ENCODE measurements around the gene PDXK. TPM values are rescaled to one million over a fixed set of nuclear protein-coding genes. Genes with fewer than 3 reads are reported as not detected.

The PDXK gene
- total and polyA plus RNA-seq, 2 donors from 2014 or later: 122 to 210 TPM

- no peak for TF ChIP-seq CTCF (IDR thresholded peaks at IDR 0.05; ENCODE audit: borderline replicate concordance, extremely low read depth, insufficient read depth)
- Histone ChIP-seq H3K27ac (ENCODE audit: low read depth in 2 of 2, low read length in 2 of 2) (no peak overlapping the region), H3K4me1 (ENCODE audit: control insufficient read depth in 2 of 3, insufficient read depth in 2 of 3, low read depth in 1 of 3, low read length in 3 of 3) (peaks cover 0 to 4% (median 0%) of the 10 kb centered on the region in 3 donors), H3K36me3 (ENCODE audit: control insufficient read depth in 2 of 3, insufficient read depth in 3 of 3, low read length in 3 of 3) (no peaks in the 10 kb centered on the region), H3K9ac (ENCODE audit: low read length in 3 of 3) (no peak overlapping the region), H3K9me3 (ENCODE audit: control insufficient read depth in 2 of 3, insufficient read depth in 1 of 3, low read length in 3 of 3) (no peaks in the 10 kb centered on the region), H3K4me3 (ENCODE audit: low read length in 3 of 3) (no peak overlapping the region), H3K27me3 (ENCODE audit: control insufficient read depth, insufficient read depth, low read length) (no peaks in the 10 kb centered on the region)
- no peak for DNase-seq
- no peak for FAIRE-seq
- intact Hi-C loops (cut with DNase I): no loop called here
These were observed 59.8 kb downstream of the PDXK start for GRCh38 chr21:43778469-43779335.

DNA sequence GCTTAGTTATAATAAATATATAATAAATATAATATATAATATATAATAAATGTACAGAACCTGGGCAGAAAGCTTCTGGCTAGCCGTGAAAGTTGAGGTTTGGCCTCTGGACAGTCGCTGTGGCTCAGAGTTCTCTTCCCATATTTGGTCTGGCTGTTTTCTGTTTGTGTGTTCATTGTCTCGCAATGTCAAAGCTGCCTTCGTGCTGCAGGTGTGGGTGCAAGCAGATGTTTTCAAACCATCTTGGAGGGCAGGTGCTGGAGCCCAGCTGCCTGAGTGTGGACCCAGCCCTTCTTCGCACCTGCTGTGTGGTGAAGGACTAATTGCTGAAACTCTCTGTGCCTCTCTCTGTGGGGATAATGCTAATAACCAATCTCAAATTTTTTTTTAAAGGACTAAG is 60.7 kb downstream of the PDXK start:
- DNase-seq: no peak
- H3K9me3 ChIP-seq (ENCODE audit: control insufficient read depth in 2 of 3, insufficient read depth in 1 of 3, low read length in 3 of 3): no peaks in the 10 kb centered on the region
- H3K36me3 ChIP-seq (ENCODE audit: control insufficient read depth in 2 of 3, insufficient read depth in 3 of 3, low read length in 3 of 3): no peaks in the 10 kb centered on the region
- H3K4me1 ChIP-seq (ENCODE audit: control insufficient read depth in 2 of 3, insufficient read depth in 2 of 3, low read depth in 1 of 3, low read length in 3 of 3): peaks cover 0 to 4% (median 0%) of the 10 kb centered on the region in 3 donors
- H3K4me3 ChIP-seq (ENCODE audit: low read length in 3 of 3): no peak overlapping the region
- no peak overlapping the region for H3K27ac ChIP-seq (ENCODE audit: low read depth in 2 of 2, low read length in 2 of 2)
- intact Hi-C loops (cut with DNase I): no loop called here
- no peak overlapping the region for H3K9ac ChIP-seq (ENCODE audit: low read length in 3 of 3)
- no peak for FAIRE-seq
- TF ChIP-seq CTCF (IDR thresholded peaks at IDR 0.05; ENCODE audit: borderline replicate concordance, extremely low read depth, insufficient read depth): no peak
- no peaks in the 10 kb centered on the region for H3K27me3 ChIP-seq (ENCODE audit: control insufficient read depth, insufficient read depth, low read length)

DNA sequence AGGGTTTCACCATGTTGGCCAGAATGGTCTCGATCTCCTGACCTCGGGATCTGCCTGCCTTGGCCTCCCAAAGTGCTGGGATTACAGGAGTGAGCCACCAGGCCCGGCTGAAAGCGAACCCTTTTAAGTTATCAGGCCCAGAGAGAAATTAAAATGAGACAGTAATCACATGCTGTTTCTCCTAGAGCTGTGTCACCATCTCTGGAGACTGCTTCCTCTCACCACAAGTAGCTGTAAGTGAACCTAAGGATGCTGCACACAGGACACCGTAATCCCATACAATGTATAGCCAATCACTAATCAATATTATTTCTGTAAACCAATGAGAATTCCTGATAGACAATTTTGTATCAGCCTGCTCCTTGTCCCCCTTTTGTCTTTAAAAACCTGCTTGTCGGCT is 62.9 kb downstream of the PDXK start:
- Histone ChIP-seq H3K4me1 (ENCODE audit: control insufficient read depth in 2 of 3, insufficient read depth in 2 of 3, low read depth in 1 of 3, low read length in 3 of 3) (no peaks in the 10 kb centered on the region), H3K9me3 (ENCODE audit: control insufficient read depth in 2 of 3, insufficient read depth in 1 of 3, low read length in 3 of 3) (no peaks in the 10 kb centered on the region), H3K27ac (ENCODE audit: low read depth in 2 of 2, low read length in 2 of 2) (no peak overlapping the region), H3K4me3 (ENCODE audit: low read length in 3 of 3) (no peak overlapping the region), H3K36me3 (ENCODE audit: control insufficient read depth in 2 of 3, insufficient read depth in 3 of 3, low read length in 3 of 3) (no peaks in the 10 kb centered on the region), H3K27me3 (ENCODE audit: control insufficient read depth, insufficient read depth, low read length) (no peaks in the 10 kb centered on the region), H3K9ac (ENCODE audit: low read length in 3 of 3) (no peak overlapping the region)
- intact Hi-C loops (cut with DNase I): no loop called here
- DNase-seq: no peak
- TF ChIP-seq CTCF (IDR thresholded peaks at IDR 0.05; ENCODE audit: borderline replicate concordance, extremely low read depth, insufficient read depth): no peak
- no peak for FAIRE-seq

Measured in kidney (tissue), 14 donors.